Measurements from ENCODE around the gene INO80.
"Not testable (repeated sequence)": the region's sequence is repeated elsewhere in the genome, so short reads cannot be mapped to it uniquely, and the experiment has no call there.

The INO80 gene

DNA sequence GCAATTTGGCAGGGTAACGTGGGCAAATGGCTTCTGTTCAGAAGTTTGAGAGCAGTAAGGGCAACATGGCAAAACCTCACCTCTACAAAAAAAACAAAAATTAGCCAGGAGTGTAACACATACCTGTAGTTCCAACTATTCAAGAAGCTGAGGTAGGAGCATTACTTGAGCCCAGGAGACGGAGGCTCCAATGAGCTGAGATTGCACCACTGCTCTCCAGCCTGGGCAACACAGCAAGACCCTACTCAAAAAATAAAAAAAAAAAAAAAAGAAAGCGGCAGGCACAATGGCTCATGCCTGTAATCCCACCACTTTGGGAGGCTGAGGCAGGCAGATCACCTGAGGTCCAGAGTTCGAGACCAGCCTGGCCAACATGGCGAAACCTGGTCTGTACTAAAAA lies 5.9 kb upstream of the INO80 start:
- no peak for DNase-seq (ENCODE audit: low read depth)

DNA sequence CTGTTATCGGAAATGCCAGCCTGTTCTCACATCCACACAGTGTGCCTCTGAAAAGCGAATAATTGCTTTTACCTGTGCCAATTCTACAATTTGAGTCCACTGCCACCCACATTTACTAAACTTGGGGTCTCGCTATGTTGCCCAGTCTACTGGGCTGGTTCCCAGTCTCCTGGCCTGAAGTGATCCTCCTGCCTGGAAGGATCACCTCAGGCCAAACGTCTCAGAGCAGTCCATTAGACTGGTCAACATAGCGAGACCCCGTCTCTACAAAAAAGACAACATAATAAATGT lies 827 bp upstream of the INO80 start:
- DNase-seq (ENCODE audit: low read depth), result no peak

DNA sequence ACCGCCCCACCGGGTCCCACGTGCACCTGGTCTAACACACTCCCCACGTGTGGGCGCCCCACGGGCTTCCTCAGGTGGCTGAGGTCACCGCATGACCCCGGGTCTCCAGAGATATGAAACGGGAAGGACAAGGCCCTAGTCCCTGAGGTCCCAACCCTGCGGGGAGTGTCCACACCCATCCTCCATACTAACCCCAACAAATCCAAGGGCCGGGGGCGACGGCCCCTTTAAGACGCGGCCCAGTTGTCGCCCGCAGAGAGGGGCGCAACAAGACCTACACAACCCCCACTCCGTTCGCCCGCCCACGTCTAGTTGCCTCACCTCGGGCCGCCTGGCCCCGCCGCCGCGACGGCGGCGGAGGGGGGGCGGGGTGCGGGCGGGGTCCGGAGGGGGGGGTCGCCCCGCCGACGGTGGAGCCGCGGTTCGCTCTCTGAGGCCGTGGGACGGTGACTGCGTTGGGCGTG lies 396 bp downstream of the INO80 start:
- peak; percentile 66 for DNase-seq (ENCODE audit: low read depth)

DNA sequence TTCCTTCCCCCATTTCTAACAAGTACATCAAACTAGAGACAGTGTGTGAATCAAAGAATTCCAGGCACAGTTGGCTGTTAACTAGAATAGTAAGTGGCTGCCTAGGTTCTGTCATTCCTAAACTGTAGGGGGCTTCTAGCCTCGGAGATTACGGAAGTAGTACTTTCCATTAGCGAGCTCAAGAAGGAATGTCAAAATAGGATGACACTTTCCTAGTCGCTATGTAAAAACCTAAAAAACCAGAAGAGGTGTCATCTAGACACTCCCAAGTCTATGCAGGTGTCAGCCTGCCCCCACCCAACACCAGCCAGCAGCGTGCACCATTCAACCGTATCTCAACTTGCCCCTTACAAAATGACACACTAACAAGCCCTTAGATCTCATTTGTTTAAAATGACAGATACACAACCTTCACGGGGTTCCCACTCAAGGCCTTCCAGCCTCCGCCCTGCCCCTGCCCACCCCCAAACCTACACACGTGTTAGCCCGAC lies 874 bp downstream of the INO80 start:
- DNase-seq (ENCODE audit: low read depth), result no peak

GRCh38 chr15:41106947-41107346 lies 9.1 kb downstream of the INO80 start:
- no peak for DNase-seq (ENCODE audit: low read depth)

GRCh38 chr15:41105348-41106334 lies 10.4 kb downstream of the INO80 start:
- DNase-seq (ENCODE audit: low read depth), result no peak

- DNase-seq (ENCODE audit: low read depth), result no peak
These were observed 11.8 kb downstream of the INO80 start for GRCh38 chr15:41104234-41104633.

GRCh38 chr15:41102854-41103253 lies 13.2 kb downstream of the INO80 start:
- DNase-seq (ENCODE audit: low read depth), result no peak

DNA sequence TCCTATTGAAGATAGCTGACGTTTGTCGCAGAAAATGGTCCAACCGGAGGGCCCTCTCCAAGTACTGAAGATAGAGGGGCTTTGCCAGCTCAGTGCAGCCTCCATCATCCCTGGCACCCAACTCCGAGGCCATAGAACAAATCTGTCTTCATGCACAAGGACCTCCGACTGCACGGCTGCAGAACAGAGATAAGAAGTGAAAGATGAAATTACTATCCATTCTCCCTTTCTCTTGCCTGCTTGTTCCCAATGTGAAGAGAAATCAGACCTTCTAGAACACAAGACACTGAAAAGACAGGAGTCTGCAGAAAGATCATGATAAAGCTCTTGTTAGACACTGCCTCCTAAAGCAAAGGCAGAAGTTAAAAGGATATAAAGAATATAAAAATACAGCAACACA lies 19.9 kb downstream of the INO80 start:
- DNase-seq (ENCODE audit: low read depth), result no peak

GRCh38 chr15:41085029-41085428 lies 31.1 kb downstream of the INO80 start:
- no peak for DNase-seq (ENCODE audit: low read depth)

- DNase-seq (ENCODE audit: low read depth), result no peak
These were observed 35.9 kb downstream of the INO80 start for GRCh38 chr15:41080144-41080543.

GRCh38 chr15:41079717-41080116 lies 36.4 kb downstream of the INO80 start:
- no peak for DNase-seq (ENCODE audit: low read depth)

DNA sequence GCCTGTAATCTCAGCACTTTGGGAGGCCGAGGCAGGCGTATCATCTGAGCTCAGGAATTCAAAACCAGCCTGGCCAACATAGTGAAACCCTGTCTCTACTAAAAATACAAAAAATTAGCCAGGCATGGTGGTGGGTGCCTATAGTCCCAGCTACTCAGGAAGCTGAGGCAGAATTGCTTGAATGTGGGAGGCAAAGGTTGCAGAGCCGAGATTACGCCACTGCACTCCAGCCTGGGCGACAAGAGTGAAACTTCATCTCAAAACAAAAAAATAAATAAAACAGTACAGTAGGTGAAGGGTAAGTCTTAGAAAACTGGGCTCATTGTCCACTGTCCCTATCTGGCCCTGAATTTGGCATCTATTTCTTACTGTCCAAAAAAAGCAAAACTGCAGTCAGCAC lies 37.2 kb downstream of the INO80 start:
- not testable (repeated sequence) for DNase-seq (ENCODE audit: low read depth)

DNA sequence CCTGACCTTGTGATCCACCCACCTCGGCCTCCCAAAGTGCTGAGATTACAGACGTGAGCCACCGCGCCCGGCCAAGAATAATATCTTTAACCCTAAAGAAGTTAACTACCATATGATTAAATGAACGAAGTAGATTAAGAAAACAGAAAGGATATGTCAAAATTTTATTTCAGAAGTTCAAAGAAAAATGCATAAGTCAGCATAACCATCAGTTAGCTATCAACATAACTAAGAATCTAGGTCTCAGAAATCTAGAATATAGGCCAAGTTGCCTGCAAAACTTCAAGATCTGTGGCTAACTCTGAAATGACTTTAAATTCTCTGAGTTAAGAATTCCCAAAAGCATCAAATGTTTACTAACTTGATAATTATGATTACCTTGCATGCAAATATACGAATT lies 38.0 kb downstream of the INO80 start:
- no peak for DNase-seq (ENCODE audit: low read depth)

GRCh38 chr15:41073028-41073427 lies 43.1 kb downstream of the INO80 start:
- no peak for DNase-seq (ENCODE audit: low read depth)

GRCh38 chr15:41072013-41072412 lies 44.1 kb downstream of the INO80 start:
- no peak for DNase-seq (ENCODE audit: low read depth)

- no peak for DNase-seq (ENCODE audit: low read depth)
These were observed 49.6 kb downstream of the INO80 start for GRCh38 chr15:41066516-41066915.

DNA sequence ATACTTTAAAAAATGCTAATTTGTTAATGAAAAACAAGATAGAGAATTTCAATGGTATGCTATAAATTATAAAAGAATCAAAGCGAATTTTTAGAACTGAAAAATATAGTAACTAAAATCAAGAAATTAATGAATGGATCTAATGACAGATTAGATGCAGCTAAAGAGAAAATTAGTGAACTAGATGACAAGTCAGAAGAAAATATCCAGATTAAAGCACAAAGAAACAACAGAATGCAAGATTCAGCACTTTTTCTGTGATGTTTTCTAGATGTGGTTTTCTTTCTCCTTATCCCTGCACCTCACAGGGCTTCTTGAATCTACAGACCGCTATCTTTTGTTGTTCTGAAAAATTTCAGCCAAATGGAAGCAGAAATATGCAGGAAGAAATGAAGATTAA lies 54.4 kb downstream of the INO80 start:
- no peak for DNase-seq (ENCODE audit: low read depth)

- no peak for DNase-seq (ENCODE audit: low read depth)
These were observed 55.6 kb downstream of the INO80 start for GRCh38 chr15:41060505-41060904.

DNA sequence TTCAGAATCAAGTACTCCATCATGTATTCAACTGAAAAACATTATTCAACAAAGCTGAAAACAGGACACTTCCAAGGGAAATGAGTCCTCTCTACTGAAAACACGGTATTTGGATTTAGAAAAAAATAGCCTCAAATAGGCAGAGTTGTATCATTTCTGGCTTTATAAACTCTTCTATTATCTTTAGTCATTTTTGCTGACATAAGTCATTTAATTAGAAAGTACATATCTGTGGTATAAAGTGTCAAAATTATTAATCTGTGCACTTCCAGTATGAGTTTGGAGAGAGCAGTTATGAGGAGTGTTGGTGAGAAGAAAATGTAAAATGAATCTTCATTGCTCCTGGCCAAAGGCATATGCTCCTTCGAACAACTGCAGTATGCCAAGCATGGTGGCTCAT lies 59.3 kb downstream of the INO80 start:
- no peak for DNase-seq (ENCODE audit: low read depth)

GRCh38 chr15:41055706-41056105 lies 60.4 kb downstream of the INO80 start:
- no peak for DNase-seq (ENCODE audit: low read depth)

DNA sequence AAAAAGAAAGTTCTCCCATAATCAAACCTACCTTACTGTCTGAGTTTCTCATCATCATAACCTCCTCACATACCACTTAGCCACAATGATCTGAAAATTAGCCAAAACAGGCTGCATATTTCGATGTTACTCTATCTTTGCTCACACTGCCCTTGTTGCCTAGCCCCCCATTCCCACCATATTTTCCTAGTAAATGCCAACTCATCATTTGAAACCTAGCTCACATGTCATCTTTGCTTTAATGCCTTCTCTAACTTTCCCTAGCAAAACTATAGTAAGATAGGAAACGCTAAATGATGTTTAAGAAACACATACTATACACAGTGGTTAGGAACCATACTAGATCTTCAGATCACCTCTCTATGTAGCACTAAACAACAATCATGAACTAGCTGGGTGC lies 64.9 kb downstream of the INO80 start:
- no peak for DNase-seq (ENCODE audit: low read depth)

DNA sequence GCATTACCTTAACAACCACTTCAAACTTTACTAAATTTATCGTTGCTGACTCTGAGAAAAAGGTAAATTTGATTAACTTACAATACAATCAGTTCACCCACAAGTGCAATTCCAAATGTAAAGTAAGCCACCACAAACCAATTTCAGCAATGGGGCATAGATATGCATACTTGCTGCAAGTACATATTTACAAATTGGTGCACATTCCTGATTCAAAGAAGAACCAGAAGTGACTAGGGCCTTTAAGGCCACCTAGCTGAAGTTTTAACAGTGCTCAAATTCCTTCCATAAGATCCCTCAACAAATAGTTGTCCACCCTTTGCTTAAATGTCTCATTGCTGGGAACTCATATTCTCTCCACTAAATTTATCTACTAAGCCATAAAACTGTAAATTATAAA lies 67.2 kb downstream of the INO80 start:
- DNase-seq (ENCODE audit: low read depth), result no peak

DNA sequence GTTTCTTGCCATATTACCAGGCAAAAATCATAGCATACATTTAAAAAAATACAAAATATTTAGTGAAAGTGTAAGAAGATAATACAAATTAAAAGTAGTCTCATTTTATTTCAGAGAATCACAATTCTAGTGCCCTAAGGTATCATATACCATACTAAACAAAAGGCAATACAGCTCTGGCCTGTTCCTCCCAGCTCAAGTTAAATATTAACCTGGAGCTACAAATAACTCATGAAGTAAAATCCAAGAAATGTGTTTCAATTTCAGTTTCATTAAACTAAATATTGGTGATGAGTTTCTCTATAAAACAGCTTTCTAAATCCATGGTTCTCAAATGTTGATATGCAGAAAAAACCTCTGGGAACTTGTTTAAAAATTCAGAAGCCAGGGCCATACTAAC lies 67.7 kb downstream of the INO80 start:
- no peak for DNase-seq (ENCODE audit: low read depth)

Measured in T-helper 22 cell (primary cell).